Measurements from ENCODE around the gene KCNG4.
"Not testable (repeated sequence)": the region's sequence is repeated elsewhere in the genome, so short reads cannot be mapped to it uniquely, and the experiment has no call there.

The KCNG4 gene

GRCh38 chr16:84233748-84234147 is 6.1 kb downstream of the KCNG4 start:
- no peak for DNase-seq

GRCh38 chr16:84232969-84233368 is 6.8 kb downstream of the KCNG4 start:
- DNase-seq: no peak

- DNase-seq: no peak
These were observed 7.8 kb downstream of the KCNG4 start for GRCh38 chr16:84232060-84232459.

- no peak for DNase-seq
These were observed 10.3 kb downstream of the KCNG4 start for GRCh38 chr16:84229471-84229870.

GRCh38 chr16:84228256-84228838 is 11.5 kb downstream of the KCNG4 start:
- peak; percentile 71 for DNase-seq

- DNase-seq: no peak
These were observed 12.3 kb downstream of the KCNG4 start for GRCh38 chr16:84227548-84227947.

- DNase-seq: no peak
These were observed 13.8 kb downstream of the KCNG4 start for GRCh38 chr16:84226026-84226425.

GRCh38 chr16:84225571-84225970 is 14.2 kb downstream of the KCNG4 start:
- no peak for DNase-seq

GRCh38 chr16:84225126-84225525 is 14.7 kb downstream of the KCNG4 start:
- DNase-seq: no peak

GRCh38 chr16:84224554-84224953 is 15.3 kb downstream of the KCNG4 start:
- no peak for DNase-seq

GRCh38 chr16:84223456-84223855 is 16.4 kb downstream of the KCNG4 start:
- no peak for DNase-seq

GRCh38 chr16:84220851-84221250 is 19.0 kb downstream of the KCNG4 start:
- no peak for DNase-seq

- no peak for DNase-seq
These were observed 20.9 kb downstream of the KCNG4 start for GRCh38 chr16:84218956-84219355.

- DNase-seq: no peak
These were observed 21.5 kb downstream of the KCNG4 start for GRCh38 chr16:84218176-84218823.

- not testable (repeated sequence) for DNase-seq
These were observed 23.7 kb downstream of the KCNG4 start for GRCh38 chr16:84216144-84216543.

- DNase-seq: no peak
These were observed 24.3 kb downstream of the KCNG4 start for GRCh38 chr16:84215531-84215930.

- DNase-seq: no peak
These were observed 25.3 kb downstream of the KCNG4 start for GRCh38 chr16:84214451-84215066.

GRCh38 chr16:84212631-84213030 is 27.2 kb downstream of the KCNG4 start:
- no peak for DNase-seq

- no peak for DNase-seq
These were observed 27.7 kb downstream of the KCNG4 start for GRCh38 chr16:84212154-84212553.

- DNase-seq: no peak
These were observed 29.8 kb downstream of the KCNG4 start for GRCh38 chr16:84209989-84210388.

- no peak for DNase-seq
These were observed 31.9 kb downstream of the KCNG4 start for GRCh38 chr16:84207879-84208278.

GRCh38 chr16:84207251-84207650 is 32.6 kb downstream of the KCNG4 start:
- DNase-seq: no peak

- no peak for DNase-seq
These were observed 33.7 kb downstream of the KCNG4 start for GRCh38 chr16:84205976-84206691.

- not testable (repeated sequence) for DNase-seq
These were observed 34.7 kb downstream of the KCNG4 start for GRCh38 chr16:84205123-84205522.
